Fibroblast of mammary gland (primary cell): ENCODE results near the gene GKAP1.
"Not testable (repeated sequence)": the region's sequence is repeated elsewhere in the genome, so short reads cannot be mapped to it uniquely, and the experiment has no call there.

Experiments used
- DNase-seq: peaks from one replicate; pipeline ENCODE4 v3.0.0-alpha.2; 2010; ENCODE audit warnings: low read depth
- H3K4me3 ChIP-seq: 2 replicates; pipeline ENCODE4 v1.5.1; 2011; ENCODE audit warnings: low read depth, mild to moderate bottlenecking, low read length, moderate library complexity; ENCODE audit not compliant: control insufficient read depth
- CTCF ChIP-seq: conservative IDR thresholded peaks from 2 replicates; pipeline ENCODE4 v1.5.1; 2011; ENCODE audit warnings: low read depth, low read length, inconsistent platforms; ENCODE audit not compliant: control insufficient read depth, insufficient read depth

GKAP1 gene

GRCh38 chr9:83715221-83715620, 102.3 kb downstream of the GKAP1 start:
- no peak for TF ChIP-seq CTCF
- no peak overlapping the region for H3K4me3 ChIP-seq
- DNase-seq: no peak

DNA sequence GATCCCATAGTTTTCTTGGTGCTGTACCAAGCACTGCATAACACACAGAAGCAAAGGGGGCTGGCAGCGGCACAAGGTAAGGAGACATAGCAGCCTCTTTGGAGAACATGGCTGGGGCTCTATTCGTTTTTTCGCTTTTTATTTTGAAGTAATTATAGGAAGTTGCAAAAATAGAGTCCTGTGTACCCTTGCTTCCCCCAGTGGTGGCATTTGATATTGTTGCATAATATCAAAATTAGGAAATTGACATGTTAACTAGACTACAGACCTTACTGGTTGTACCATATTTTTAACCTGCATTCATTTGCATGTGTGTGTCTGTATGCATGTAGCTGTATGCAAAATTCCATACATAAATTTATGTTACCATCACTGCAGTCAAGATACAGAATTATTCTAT, 103.2 kb downstream of the GKAP1 start:
- no peak overlapping the region for H3K4me3 ChIP-seq
- TF ChIP-seq CTCF: peak; percentile 42
- no peak for DNase-seq

GRCh38 chr9:83708515-83709158, 108.9 kb downstream of the GKAP1 start:
- DNase-seq: peak; percentile 73
- H3K4me3 ChIP-seq: peak overlapping the region; percentile 79
- TF ChIP-seq CTCF: no peak

DNA sequence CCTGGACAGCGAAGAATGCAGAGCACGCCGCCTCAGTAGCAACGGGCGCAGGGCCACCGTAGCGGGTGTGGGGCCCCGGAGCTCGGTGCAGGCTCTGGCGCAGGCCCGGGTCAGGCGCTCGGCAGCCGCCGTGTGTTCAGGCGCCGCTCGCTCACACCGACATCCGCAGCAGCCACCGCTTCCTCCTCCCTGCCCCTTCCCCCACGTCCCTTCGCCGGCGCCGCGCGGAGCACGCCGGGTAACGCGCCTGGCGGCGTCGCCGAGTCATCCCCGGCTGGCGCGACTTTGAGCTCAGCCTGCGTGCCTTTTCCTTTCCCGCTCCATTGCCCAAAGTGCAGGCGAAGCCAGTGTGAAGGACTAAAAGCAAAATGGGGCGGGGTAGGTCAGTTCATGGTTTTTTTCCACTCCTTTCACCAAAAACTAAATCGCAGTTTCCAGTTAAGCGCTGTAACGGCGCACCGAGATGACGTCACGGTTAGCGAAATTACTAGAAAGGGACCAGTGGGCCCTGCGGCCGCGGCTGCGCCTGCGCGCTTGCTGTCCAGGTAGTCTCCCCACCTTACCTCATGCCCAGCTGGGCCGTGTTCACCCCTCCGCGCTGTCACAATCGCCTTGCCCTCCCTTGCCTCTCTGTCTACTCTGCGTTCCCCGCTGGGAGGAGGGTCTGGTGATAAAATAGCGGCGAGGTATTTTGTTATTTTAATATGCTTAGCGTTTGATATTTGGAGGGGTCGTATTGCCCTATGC, 109.6 kb downstream of the GKAP1 start, which contains the start of gene UBQLN1:
Gene UBQLN1, minus strand, starts transcription at position 191 of the 747 bp plus-strand sequence. CDS start 279 bp downstream, outside the sequence.
- peak; percentile 93 for DNase-seq
- TF ChIP-seq CTCF: no peak
- peak within 1 kb of the TSS; percentile 79 for H3K4me3 ChIP-seq

GRCh38 chr9:83707518-83707767, 110.1 kb downstream of the GKAP1 start:
- TF ChIP-seq CTCF: no peak
- no peak for DNase-seq
- H3K4me3 ChIP-seq: peak overlapping the region; percentile 79

- no peak for DNase-seq
- TF ChIP-seq CTCF: no peak
- peak overlapping the region; percentile 79 for H3K4me3 ChIP-seq
These were observed 110.7 kb downstream of the GKAP1 start for GRCh38 chr9:83706676-83707517.

DNA sequence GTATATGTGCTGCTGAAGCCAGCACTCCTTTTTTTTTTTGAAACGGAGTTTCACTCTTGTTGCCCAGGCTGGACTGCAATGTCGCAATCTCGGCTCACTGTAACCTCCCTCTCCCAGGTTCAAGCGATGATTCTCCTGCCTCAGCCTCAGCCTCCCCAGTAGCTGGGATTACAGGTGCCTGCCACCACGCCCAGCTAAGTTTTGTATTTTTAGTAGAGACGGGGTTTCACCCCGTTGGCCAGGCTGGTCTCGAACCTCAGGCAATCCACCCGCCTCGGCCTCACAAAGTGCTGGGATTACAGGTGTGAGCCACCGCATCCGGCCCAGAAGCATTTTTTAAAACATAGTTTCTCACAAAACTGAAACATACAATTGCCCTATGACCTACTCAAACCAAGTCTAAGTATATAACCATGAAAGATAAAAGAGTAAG, 112.3 kb downstream of the GKAP1 start:
- DNase-seq, H3K4me3 ChIP-seq: not testable (repeated sequence)
